Astrocyte (in vitro differentiated cells and primary cell): ENCODE data around the gene LINC00237. TPM values are rescaled to one million over a fixed set of nuclear protein-coding genes. Genes with fewer than 3 reads are reported as not detected.

Experiments
- DNase-seq: peaks from one replicate; pipeline ENCODE4 v3.0.0-alpha.2; 2010; ENCODE audit warnings: low read depth
- FAIRE-seq: peaks from 2 replicates; lab custom pipeline; 2011; peaks lifted over from hg19 to GRCh38; lab: Jason Lieb, UNC
- H2AFZ ChIP-seq: 2 replicates; pipeline ENCODE4 v1.6.0; 2012; ENCODE audit warnings: low read depth, low read length, inconsistent platforms
- H3K27ac ChIP-seq: 2 replicates; pipeline ENCODE4 v1.5.1; 2011; ENCODE audit warnings: low read depth, low read length, inconsistent platforms
- H3K27me3 ChIP-seq: 2 replicates; pipeline ENCODE4 v1.6.0; 2011; ENCODE audit warnings: low read length, inconsistent platforms; ENCODE audit not compliant: insufficient read depth
- H3K36me3 ChIP-seq: 2 replicates; pipeline ENCODE4 v1.5.1; 2011; ENCODE audit warnings: low read length, inconsistent platforms; ENCODE audit not compliant: insufficient read depth
- H3K4me1 ChIP-seq: 2 replicates; pipeline ENCODE4 v1.5.1; 2011; ENCODE audit warnings: low read length, inconsistent platforms; ENCODE audit not compliant: insufficient read depth
- H3K4me2 ChIP-seq: 2 replicates; pipeline ENCODE4 v1.6.0; 2012; ENCODE audit warnings: low read length, inconsistent platforms
- H3K4me3 ChIP-seq: 2 replicates; pipeline ENCODE4 v1.5.1; 2011; ENCODE audit warnings: low read depth, mild to moderate bottlenecking, low read length, inconsistent platforms; ENCODE audit not compliant: insufficient read depth
- H3K79me2 ChIP-seq: 2 replicates; pipeline ENCODE4 v1.6.0; 2012; ENCODE audit warnings: mild to moderate bottlenecking, low read length, inconsistent platforms; ENCODE audit not compliant: insufficient read depth
- H3K9ac ChIP-seq: 2 replicates; pipeline ENCODE4 v1.6.0; 2012; ENCODE audit warnings: mild to moderate bottlenecking, low read length, inconsistent platforms
- H3K9me3 ChIP-seq: 2 replicates; pipeline ENCODE4 v1.5.1; 2012; ENCODE audit warnings: low read depth, mild to moderate bottlenecking, low read length, inconsistent platforms; ENCODE audit not compliant: insufficient read depth
- H4K20me1 ChIP-seq: 2 replicates; pipeline ENCODE4 v1.6.0; 2012; ENCODE audit warnings: low read length, inconsistent platforms; ENCODE audit not compliant: insufficient read depth
- H3K27ac Mint-ChIP-seq: one replicate; pipeline ENCODE4 v1.8.0; 2021; ENCODE audit warnings: mild to moderate bottlenecking, mixed read lengths; ENCODE audit not compliant: unreplicated experiment
- H3K27me3 Mint-ChIP-seq: one replicate; pipeline ENCODE4 v1.8.0; 2021; ENCODE audit warnings: low read depth, mixed read lengths; ENCODE audit not compliant: unreplicated experiment
- H3K36me3 Mint-ChIP-seq: one replicate; pipeline ENCODE4 v1.8.0; 2021; ENCODE audit warnings: low read depth, mixed read lengths; ENCODE audit not compliant: unreplicated experiment
- H3K4me1 Mint-ChIP-seq: one replicate; pipeline ENCODE4 v1.8.0; 2021; ENCODE audit warnings: low read depth, mixed read lengths; ENCODE audit not compliant: unreplicated experiment
- H3K4me3 Mint-ChIP-seq: one replicate; pipeline ENCODE4 v1.8.0; 2021; ENCODE audit warnings: mild to moderate bottlenecking, moderate library complexity, mixed read lengths; ENCODE audit not compliant: unreplicated experiment
- H3K9me3 Mint-ChIP-seq: one replicate; pipeline ENCODE4 v1.8.0; 2021; ENCODE audit warnings: mild to moderate bottlenecking, mixed read lengths; ENCODE audit not compliant: unreplicated experiment
- EZH2 ChIP-seq: IDR thresholded peaks from 2 replicates; pipeline ENCODE4 v1.6.1; 2012; ENCODE audit warnings: mild to moderate bottlenecking, low read length, inconsistent platforms; ENCODE audit not compliant: insufficient read depth
- total RNA-seq: library from RNA; stranded (reverse); gene quantifications from 2 replicates; pipeline ENCODE4 v1.2.1, GENCODE V29; 2021
- TF ChIP-seq, protein P1 (sequence below): IDR thresholded peaks from 2 replicates; pipeline ENCODE4 v1.5.1; 2011; ENCODE audit warnings: low read depth, mild to moderate bottlenecking, inconsistent platforms, low read length, moderate library complexity; ENCODE audit not compliant: insufficient read depth

The LINC00237 gene
- total RNA-seq, 1 donor from 2014 or later: not detected

DNA sequence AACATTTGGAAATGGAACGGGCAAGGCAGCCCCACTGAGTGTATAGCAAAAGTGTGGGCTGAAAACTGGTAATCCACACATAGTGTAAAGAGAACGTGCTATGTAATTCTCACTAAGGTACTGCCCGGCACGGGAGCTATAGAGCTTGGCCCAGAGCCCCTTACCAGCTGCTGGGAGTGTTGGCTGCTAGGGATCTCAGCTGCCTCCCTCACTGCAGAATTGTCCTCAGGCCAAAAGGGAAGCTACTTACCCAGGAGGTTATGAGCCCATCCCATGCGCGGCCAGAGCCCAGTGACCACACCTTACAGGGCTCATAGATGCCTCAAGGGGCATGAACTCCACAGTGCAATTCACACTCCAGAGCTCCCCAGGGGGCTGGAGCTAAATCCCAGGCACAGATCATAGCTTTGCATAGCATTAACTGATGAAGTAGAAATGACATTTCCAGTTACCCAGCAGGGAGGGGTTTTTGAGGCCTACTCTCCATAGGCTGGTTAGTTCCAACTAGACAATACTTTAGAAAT, 56.8 kb downstream of the LINC00237 start:
- Histone ChIP-seq H3K4me2 (no peak overlapping the region), H3K9ac (no peak overlapping the region), H3K27me3 (no peaks in the 10 kb centered on the region), H3K27ac (no peak overlapping the region), H4K20me1 (no peaks in the 10 kb centered on the region), H3K36me3 (no peaks in the 10 kb centered on the region), H2AFZ (no peak overlapping the region), H3K79me2 (no peaks in the 10 kb centered on the region), H3K4me3 (no peak overlapping the region), H3K9me3 (no peaks in the 10 kb centered on the region), H3K4me1 (no peaks in the 10 kb centered on the region)
- DNase-seq (no peak), FAIRE-seq (no peak)
- Mint-ChIP-seq H3K9me3 (peaks cover 3% of the 10 kb centered on the region), H3K4me3 (no peak overlapping the region), H3K4me1 (peaks cover 2% of the 10 kb centered on the region), H3K27ac (no peak overlapping the region), H3K36me3 (no peaks in the 10 kb centered on the region), H3K27me3 (peaks cover 2% of the 10 kb centered on the region)
- no peak for TF ChIP-seq EZH2
- TF ChIP-seq, protein P1, sequence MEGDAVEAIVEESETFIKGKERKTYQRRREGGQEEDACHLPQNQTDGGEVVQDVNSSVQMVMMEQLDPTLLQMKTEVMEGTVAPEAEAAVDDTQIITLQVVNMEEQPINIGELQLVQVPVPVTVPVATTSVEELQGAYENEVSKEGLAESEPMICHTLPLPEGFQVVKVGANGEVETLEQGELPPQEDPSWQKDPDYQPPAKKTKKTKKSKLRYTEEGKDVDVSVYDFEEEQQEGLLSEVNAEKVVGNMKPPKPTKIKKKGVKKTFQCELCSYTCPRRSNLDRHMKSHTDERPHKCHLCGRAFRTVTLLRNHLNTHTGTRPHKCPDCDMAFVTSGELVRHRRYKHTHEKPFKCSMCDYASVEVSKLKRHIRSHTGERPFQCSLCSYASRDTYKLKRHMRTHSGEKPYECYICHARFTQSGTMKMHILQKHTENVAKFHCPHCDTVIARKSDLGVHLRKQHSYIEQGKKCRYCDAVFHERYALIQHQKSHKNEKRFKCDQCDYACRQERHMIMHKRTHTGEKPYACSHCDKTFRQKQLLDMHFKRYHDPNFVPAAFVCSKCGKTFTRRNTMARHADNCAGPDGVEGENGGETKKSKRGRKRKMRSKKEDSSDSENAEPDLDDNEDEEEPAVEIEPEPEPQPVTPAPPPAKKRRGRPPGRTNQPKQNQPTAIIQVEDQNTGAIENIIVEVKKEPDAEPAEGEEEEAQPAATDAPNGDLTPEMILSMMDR: no peak

DNA sequence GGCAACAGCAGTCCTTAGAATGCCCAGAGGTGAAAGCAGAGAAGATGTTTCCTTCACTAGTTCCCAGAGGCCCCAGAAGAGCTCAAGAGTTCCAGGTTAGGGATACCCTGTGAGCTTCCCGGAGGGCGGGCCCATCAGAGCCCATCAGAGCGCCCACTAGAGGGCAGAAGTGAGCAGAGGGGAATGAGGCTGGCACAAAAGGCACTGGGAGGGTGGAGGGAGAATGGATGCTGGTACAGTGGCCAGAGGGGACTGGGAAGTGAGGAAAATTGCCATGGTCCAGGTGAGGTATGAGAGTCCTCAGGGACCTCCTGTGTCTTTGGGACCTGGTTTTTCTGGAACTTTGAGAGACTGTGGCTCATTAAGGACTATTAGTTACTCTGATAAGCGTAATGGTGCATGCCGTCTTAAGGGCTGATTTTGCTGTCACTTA, 57.3 kb downstream of the LINC00237 start:
- Mint-ChIP-seq H3K9me3 (peaks cover 5% of the 10 kb centered on the region), H3K4me3 (no peak overlapping the region), H3K27me3 (peaks cover 2% of the 10 kb centered on the region), H3K36me3 (no peaks in the 10 kb centered on the region), H3K4me1 (peaks cover 2% of the 10 kb centered on the region), H3K27ac (no peak overlapping the region)
- Histone ChIP-seq H3K4me2 (no peak overlapping the region), H3K36me3 (no peaks in the 10 kb centered on the region), H3K27ac (no peak overlapping the region), H3K9me3 (no peaks in the 10 kb centered on the region), H3K27me3 (no peaks in the 10 kb centered on the region), H3K9ac (no peak overlapping the region), H3K4me3 (no peak overlapping the region), H4K20me1 (no peaks in the 10 kb centered on the region), H3K79me2 (no peaks in the 10 kb centered on the region), H3K4me1 (no peaks in the 10 kb centered on the region), H2AFZ (no peak overlapping the region)
- DNase-seq (no peak), FAIRE-seq (no peak)
- TF ChIP-seq, protein P1: peak; percentile 16
- no peak for TF ChIP-seq EZH2

DNA sequence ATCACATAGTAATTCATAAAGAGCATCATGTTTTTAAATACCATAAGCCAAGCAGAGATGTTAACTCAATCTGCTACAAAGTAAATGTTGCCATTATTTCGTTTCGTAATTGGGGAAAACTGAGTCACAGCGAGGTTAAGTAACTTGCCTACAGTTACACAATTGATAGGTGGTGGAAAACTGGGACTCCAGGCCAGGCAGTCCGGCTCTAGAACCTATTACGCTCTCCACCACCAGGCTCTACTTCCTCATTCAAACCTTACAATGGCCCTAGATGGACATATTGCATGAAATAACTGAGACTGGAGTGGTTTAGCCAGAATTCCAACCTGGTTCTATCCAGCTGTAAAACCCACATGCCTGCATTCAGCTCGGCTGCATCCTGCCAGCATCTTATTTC, 58.2 kb downstream of the LINC00237 start:
- no peak for TF ChIP-seq EZH2
- TF ChIP-seq, protein P1: no peak
- Histone ChIP-seq H3K4me2 (no peak overlapping the region), H3K36me3 (no peaks in the 10 kb centered on the region), H3K9me3 (no peaks in the 10 kb centered on the region), H3K27ac (no peak overlapping the region), H2AFZ (no peak overlapping the region), H3K27me3 (no peaks in the 10 kb centered on the region), H4K20me1 (no peaks in the 10 kb centered on the region), H3K4me3 (no peak overlapping the region), H3K79me2 (no peaks in the 10 kb centered on the region), H3K9ac (no peak overlapping the region), H3K4me1 (no peaks in the 10 kb centered on the region)
- Mint-ChIP-seq H3K36me3 (no peaks in the 10 kb centered on the region), H3K4me3 (no peak overlapping the region), H3K4me1 (peaks cover 2% of the 10 kb centered on the region), H3K27me3 (peaks cover 2% of the 10 kb centered on the region), H3K9me3 (peaks cover 5% of the 10 kb centered on the region), H3K27ac (no peak overlapping the region)
- FAIRE-seq: no peak
- DNase-seq: no peak
